Osteoblast (primary cell): ENCODE data around the gene ENAH. TPM values are rescaled to one million over a fixed set of nuclear protein-coding genes. Genes with fewer than 3 reads are reported as not detected.
"Not testable (repeated sequence)": the region's sequence is repeated elsewhere in the genome, so short reads cannot be mapped to it uniquely, and the experiment has no call there.

Source experiments
- DNase-seq: peaks from one replicate; pipeline ENCODE4 v3.0.0; 2011; ENCODE audit warnings: low spot score, mixed read lengths; ENCODE audit not compliant: insufficient read length; ENCODE audit errors: missing footprints
- H2AFZ ChIP-seq: 2 replicates; pipeline ENCODE4 v1.6.0; 2011; ENCODE audit warnings: mild to moderate bottlenecking, low read length
- H3K27ac ChIP-seq: 2 replicates; pipeline ENCODE4 v1.5.1; 2011; ENCODE audit warnings: mild to moderate bottlenecking, low read depth, low read length, moderate library complexity
- H3K27me3 ChIP-seq: 2 replicates; pipeline ENCODE4 v1.6.0; 2012; ENCODE audit warnings: mild to moderate bottlenecking, control low read depth, inconsistent platforms, low read length, moderate library complexity; ENCODE audit not compliant: insufficient read depth
- H3K36me3 ChIP-seq: 2 replicates; pipeline ENCODE4 v1.5.1; 2011; ENCODE audit warnings: mild to moderate bottlenecking, low read length, control low read depth, moderate library complexity; ENCODE audit not compliant: insufficient read depth
- H3K4me1 ChIP-seq: 2 replicates; pipeline ENCODE4 v1.5.1; 2011; ENCODE audit warnings: mild to moderate bottlenecking, low read length, control low read depth, moderate library complexity; ENCODE audit not compliant: insufficient read depth
- H3K4me2 ChIP-seq: 2 replicates; pipeline ENCODE4 v1.6.0; 2011; ENCODE audit warnings: mild to moderate bottlenecking, low read length; ENCODE audit not compliant: insufficient read depth
- H3K4me3 ChIP-seq: fragments of 200-600 bp; sonication (generic); 3 replicates; pipeline ENCODE4 v1.5.1; 2012; ENCODE audit warnings: mild to moderate bottlenecking, low read length, inconsistent platforms; ENCODE audit not compliant: insufficient read depth
- H3K79me2 ChIP-seq: 2 replicates; pipeline ENCODE4 v1.6.0; 2012; ENCODE audit warnings: mild to moderate bottlenecking, low read length, control low read depth, inconsistent platforms; ENCODE audit not compliant: insufficient read depth
- H3K9me3 ChIP-seq: 2 replicates; pipeline ENCODE4 v1.5.1; 2011; ENCODE audit warnings: low read depth, low read length, control low read depth
- H4K20me1 ChIP-seq: 2 replicates; pipeline ENCODE4 v1.6.0; 2012; ENCODE audit warnings: mild to moderate bottlenecking, low read length, control low read depth; ENCODE audit not compliant: insufficient read depth
- total RNA-seq: library from RNA; depleted of rRNA; stranded (reverse); fragments of >200 nt; gene quantifications from 2 replicates; pipeline ENCODE4 v1.2.3, GENCODE V29; 2012
- TF ChIP-seq, protein P1 (sequence below): IDR thresholded peaks from 2 replicates; pipeline ENCODE4 v1.5.1; 2011; ENCODE audit warnings: mild to moderate bottlenecking, low read depth, low read length, moderate library complexity; ENCODE audit errors: extremely low read depth

The ENAH gene
- total RNA-seq, 1 donor, result 453 TPM

- H3K36me3 ChIP-seq, result peaks cover 61% of the 10 kb centered on the region
Observed at GRCh38 chr1:225511828-225512381, 141.0 kb downstream of the ENAH start.

DNA sequence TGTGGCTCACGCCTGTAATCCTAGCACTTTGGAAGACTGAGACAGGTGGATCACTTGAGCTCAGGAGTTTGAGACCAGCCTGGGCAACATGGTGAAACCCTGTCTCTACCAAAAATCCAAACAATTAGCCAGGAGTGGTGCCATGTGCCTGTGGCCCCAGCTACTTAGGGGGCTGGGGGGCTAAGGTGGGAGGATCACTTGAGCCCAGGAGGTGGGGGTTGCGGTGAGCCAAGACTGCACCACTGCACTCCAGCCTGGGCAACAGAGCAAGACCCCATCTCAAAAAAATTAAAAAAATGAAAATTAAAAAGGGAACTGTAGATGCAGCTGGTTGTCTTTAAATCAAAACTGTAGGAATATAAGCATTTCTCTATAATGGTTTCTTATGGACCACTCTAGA is 142.2 kb downstream of the ENAH start:
- DNase-seq, H3K4me3 ChIP-seq, H3K9me3 ChIP-seq, H3K4me2 ChIP-seq, H3K27ac ChIP-seq, H3K27me3 ChIP-seq, H2AFZ ChIP-seq: not testable (repeated sequence)
- H3K4me1 ChIP-seq, result peaks cover 18% of the 10 kb centered on the region
- H3K36me3 ChIP-seq, result peaks cover 73% of the 10 kb centered on the region
- peaks cover 17% of the 10 kb centered on the region for H3K79me2 ChIP-seq
- H4K20me1 ChIP-seq, result peaks cover 13% of the 10 kb centered on the region

More at GRCh38 chr1:225511828-225512381, 141.0 kb downstream of the ENAH start:
- Histone ChIP-seq H3K27me3 (no peaks in the 10 kb centered on the region), H2AFZ (no peak overlapping the region), H3K4me2 (no peak overlapping the region), H3K27ac (no peak overlapping the region), H3K4me3 (no peak overlapping the region), H3K9me3 (no peaks in the 10 kb centered on the region), H3K4me1 (peaks cover 18% of the 10 kb centered on the region), H3K79me2 (peaks cover 24% of the 10 kb centered on the region), H4K20me1 (peaks cover 15% of the 10 kb centered on the region)
- TF ChIP-seq, protein P1, sequence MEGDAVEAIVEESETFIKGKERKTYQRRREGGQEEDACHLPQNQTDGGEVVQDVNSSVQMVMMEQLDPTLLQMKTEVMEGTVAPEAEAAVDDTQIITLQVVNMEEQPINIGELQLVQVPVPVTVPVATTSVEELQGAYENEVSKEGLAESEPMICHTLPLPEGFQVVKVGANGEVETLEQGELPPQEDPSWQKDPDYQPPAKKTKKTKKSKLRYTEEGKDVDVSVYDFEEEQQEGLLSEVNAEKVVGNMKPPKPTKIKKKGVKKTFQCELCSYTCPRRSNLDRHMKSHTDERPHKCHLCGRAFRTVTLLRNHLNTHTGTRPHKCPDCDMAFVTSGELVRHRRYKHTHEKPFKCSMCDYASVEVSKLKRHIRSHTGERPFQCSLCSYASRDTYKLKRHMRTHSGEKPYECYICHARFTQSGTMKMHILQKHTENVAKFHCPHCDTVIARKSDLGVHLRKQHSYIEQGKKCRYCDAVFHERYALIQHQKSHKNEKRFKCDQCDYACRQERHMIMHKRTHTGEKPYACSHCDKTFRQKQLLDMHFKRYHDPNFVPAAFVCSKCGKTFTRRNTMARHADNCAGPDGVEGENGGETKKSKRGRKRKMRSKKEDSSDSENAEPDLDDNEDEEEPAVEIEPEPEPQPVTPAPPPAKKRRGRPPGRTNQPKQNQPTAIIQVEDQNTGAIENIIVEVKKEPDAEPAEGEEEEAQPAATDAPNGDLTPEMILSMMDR, result no peak
- DNase-seq, result no peak

DNA sequence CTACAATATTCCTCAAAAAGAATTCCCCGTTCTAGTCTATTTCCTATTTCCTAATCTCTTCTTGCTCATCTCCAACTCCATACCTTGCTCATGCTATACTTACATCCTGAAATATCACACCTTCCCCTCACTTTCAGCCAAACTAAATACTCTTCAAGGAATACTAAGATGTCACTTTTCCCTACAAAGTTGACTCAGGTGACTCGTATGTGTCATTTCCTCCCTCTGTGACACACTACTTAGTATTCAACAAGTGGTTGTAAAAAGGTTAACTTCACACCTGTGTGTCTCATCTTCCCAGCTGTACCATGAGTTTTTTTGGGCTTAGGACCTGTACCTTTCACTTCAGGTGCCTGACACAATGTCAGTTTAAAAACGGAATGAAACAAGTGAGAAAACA is 143.2 kb downstream of the ENAH start:
- Histone ChIP-seq H4K20me1 (peaks cover 11% of the 10 kb centered on the region), H3K4me3 (no peak overlapping the region), H3K9me3 (no peaks in the 10 kb centered on the region), H3K27ac (peak overlapping the region; percentile 79), H3K4me1 (peaks cover 18% of the 10 kb centered on the region), H3K27me3 (no peaks in the 10 kb centered on the region), H3K79me2 (peaks cover 14% of the 10 kb centered on the region), H3K4me2 (no peak overlapping the region), H3K36me3 (peaks cover 75% of the 10 kb centered on the region), H2AFZ (no peak overlapping the region)
- TF ChIP-seq, protein P1, result no peak
- DNase-seq, result no peak

DNA sequence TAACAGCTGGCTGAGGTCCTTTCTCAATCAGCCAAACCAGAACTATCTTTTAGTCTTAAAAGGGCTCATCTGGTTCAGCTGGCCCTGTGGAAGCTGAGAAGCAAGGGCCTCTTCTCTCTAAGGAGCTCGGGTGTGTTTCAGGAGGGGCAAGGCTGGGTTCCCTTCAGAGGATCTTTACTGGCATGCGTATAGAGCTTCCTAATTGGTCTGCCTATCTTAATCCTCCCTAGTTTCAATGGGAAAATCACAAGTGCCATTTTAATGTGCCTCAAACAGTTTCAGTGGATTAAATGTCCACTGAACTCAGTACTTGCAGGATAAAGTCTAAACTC is 143.6 kb downstream of the ENAH start:
- Histone ChIP-seq H3K36me3 (peaks cover 75% of the 10 kb centered on the region), H3K4me2 (peak overlapping the region; percentile 7), H3K4me1 (peaks cover 18% of the 10 kb centered on the region), H2AFZ (no peak overlapping the region), H3K79me2 (peaks cover 14% of the 10 kb centered on the region), H4K20me1 (peaks cover 11% of the 10 kb centered on the region), H3K27ac (peak overlapping the region; percentile 79), H3K27me3 (no peaks in the 10 kb centered on the region), H3K4me3 (no peak overlapping the region), H3K9me3 (no peaks in the 10 kb centered on the region)
- TF ChIP-seq, protein P1, result no peak
- DNase-seq, result no peak
